ENCODE results near the gene SYNPO2.

SYNPO2 gene

DNA sequence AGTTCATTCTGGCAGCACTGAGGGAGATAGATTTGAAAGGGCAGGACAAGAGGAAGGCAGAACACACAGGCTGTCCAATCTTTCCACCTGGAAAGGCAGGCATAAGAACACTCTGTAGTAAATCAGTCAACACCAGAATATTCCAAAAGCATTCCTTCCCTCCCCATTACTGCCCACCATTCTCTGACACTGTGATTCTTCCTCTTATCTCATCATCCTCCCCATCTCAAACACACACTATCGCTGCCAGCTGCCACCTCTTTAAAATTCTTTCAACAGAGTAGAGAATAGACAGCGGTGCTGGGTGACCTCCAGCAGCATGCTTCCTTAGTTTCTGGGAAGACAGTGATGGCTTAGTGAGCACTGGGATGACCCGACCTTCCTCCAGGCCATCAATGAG is 193.3 kb downstream of the SYNPO2 start:
- DNase-seq: no peak

- DNase-seq: no peak
Observed at GRCh38 chr4:119082661-119083060, 194.0 kb downstream of the SYNPO2 start.

GRCh38 chr4:119084513-119084912 is 195.9 kb downstream of the SYNPO2 start:
- no peak for DNase-seq

DNA sequence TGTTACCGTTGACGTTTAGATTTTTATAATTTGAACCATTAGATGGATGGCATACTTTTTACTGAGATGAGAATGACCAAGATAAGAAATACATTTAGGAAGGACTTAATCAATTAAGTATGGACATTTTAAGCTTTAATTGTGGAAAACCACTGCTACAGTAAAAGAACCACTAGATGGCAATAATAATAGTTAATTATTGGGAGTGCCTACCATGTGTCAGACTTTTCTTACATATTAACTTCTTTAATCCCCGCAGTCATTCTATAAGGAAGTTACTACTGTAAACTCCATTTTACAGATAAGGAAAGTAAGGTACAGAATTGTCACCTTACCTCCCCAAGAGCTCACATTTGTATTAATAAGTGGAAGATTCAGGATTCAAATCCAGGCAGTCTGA is 198.5 kb downstream of the SYNPO2 start:
- no peak for DNase-seq

DNA sequence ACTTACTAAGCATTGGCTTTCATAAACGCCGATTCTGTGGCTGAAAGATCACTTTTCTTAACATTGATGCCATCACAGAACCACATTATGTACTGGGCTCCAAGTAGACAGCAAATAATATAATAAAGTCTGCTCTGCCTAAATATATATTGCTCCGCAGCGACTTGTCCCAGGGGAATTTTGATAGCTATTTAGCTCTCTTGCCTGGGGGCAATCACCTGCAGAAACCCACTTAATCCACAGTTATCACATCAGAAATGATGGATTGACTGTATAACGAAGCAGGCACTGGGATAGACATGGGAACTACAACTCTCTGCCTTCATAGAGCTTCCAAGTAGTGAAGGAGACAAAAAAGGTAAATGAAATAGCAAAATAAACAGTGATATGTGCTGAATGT is 199.0 kb downstream of the SYNPO2 start:
- no peak for DNase-seq

DNA sequence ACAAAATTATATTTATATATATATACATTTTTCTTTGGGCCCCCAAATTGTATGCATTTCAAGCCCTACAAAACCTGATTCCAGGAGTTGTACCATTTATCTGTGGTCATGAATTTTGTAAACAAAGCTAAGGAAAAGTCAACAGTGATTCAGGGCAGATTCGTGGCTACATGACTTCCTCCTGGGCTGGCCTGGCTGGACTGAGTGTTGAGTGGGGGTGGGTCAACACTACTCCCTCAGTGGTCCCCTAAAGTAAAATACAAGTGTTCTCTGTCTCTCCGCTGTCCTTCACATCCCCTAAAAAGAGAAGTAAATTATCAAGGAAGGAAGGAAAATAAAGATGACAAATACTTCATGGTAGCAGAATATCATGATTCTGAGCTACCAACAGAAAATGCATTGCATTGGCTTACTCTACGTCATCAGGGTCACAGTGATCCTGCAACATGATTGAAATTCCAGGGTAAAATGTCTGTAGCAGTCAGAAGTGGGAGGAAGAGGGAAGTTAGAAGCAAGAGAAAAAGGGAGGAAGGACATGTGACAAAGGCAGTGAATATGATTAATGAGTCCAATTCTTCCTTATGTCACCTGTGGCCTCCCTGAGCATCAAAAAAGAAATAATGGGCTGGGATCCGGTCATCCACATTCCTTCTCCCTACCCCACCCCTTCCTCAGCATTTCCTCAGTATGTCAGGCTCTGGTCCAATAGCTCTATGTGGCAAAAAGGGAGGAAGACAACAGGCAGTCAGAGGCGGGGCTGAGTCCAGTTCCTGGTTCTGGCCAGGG is 204.6 kb downstream of the SYNPO2 start:
- DNase-seq: no peak

DNA sequence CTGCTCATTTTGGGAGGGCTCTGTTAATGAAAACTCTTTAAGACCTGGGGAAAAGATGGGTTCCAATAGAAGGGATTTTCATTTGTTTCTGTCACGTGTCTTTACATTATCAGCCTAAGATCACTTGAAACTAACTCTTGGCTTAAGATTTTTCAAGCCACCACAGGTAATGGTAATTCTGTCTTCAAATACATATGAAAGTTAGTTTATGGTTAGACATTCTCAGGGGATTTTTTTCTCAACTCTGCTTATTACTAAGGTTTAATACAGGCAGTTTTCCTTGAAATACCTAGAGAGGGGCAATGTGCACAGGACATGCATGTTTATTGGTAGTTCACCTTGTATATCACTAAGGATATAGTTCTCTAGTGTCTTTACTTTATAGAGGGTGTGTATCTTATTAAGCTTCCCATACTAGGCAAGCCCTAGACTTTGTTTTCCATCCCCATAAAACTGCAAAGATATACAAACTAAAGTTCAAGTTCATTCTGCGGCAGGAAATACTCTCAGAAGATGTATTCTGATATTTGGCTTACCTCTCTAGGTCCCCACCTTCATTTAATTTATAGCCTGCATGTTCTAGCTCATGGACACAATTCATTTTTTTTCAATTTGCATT is 208.7 kb downstream of the SYNPO2 start:
- DNase-seq: no peak

GRCh38 chr4:119098306-119098705 is 209.7 kb downstream of the SYNPO2 start:
- DNase-seq: no peak

DNA sequence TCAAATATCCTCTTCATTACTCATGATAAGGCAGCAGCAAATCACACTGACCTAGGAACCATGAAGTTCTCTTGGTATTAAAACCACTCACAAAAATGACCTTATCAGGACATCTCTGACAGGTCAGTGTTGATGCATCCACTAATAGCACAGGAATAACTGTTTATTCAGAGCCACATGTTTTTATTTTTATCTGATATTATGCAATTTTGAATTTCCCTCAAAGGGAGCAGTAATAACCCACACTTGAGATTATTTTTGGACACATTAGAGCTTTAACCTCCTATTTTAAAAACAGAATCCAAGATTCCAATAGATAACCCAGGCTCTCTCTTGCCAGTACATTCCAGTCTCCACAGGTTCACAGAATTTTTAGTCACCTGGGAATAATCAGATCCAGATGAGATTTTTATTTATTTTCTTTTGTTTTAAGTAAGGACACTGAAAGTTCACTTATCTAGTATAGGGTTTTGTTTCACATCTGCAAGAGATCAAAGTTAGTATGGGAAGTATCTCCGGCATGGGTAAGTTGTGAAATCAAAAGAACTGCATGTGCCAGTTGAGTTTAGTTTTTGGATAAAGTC is 210.7 kb downstream of the SYNPO2 start:
- no peak for DNase-seq

DNA sequence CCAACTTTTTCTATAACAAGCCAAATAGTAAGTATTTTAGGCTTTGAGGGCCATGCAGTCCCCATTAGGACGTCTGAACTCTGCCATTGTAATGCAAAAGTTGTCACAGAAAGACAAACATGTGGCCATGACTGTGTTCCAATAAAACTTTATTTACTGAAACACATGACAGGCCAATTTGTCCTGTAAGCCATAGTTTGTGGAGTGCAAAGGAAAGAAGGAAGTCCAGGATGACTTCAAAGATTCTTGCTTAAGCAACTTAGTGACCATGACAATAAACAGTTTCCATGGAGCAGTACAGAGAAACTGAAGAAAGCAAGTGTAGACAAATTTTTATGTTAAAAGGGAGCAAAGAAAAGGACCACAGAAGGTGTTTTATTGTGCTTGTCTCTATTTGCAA is 212.0 kb downstream of the SYNPO2 start:
- DNase-seq: no peak

DNA sequence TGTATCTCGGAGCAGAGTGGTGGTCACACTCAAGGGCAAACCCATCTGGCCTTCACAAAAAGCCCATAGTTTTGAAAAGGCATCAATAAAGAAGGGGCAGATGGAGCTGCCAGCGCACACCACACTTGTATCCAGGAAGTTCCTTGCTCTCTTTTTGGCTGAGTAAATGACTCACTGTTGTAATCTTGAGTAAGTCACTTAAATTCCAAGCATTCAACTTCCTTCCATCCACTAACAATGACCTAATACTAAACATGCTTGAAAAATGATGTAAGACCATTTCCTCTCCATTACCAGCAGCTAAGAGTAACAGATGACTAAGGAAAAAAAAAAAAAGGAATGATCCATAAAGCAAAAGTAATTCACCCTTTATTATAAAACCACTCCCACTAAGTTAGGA is 214.6 kb downstream of the SYNPO2 start:
- DNase-seq: no peak

GRCh38 chr4:119104644-119105273 is 216.1 kb downstream of the SYNPO2 start:
- DNase-seq: no peak

GRCh38 chr4:119105605-119106004 is 217.0 kb downstream of the SYNPO2 start:
- no peak for DNase-seq

DNA sequence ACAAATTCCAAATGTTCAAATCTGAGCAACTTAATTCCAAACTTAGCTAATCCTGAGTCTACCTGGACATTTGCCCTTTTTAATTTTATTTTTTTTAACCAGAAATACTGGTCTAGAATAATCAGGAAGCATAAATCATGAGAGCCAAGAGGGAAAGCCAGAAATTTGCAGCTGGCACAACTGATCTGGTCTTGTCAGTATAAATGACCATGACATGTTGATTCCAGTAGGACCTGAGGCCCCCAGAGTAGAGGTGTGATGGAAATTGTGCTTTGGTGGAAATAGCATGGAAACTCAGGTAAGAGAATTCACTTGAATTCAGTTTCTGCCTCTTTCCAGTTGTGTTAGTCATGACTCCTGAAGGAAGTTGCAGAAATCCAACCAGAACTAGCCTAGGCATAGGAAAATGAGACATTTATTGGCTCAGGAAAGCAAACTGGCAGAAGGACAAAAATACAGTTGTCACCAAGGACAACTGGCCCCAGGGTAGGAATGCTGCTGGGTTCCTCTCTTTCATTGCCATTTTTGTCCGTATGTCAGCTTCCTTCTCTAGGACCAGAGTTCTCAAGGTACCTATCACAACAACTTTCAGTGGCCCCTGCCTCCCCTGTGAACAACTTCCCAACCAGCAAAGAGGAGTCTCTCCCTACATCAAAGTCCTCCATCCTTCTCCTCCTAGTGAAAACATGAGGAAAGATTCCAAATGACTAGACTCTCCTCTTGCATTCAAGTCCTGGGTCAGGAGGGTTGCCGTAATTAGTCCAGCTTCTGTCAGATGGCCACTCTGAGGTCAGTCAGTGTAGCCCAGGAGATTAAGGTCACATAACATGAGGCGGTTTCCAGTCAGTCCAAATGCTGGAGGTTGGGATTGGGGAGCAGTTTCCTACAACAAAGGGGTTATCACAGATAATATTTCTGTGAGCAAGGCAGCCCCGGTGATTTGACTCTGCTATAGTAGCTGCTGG is 217.7 kb downstream of the SYNPO2 start:
- DNase-seq: no peak

DNA sequence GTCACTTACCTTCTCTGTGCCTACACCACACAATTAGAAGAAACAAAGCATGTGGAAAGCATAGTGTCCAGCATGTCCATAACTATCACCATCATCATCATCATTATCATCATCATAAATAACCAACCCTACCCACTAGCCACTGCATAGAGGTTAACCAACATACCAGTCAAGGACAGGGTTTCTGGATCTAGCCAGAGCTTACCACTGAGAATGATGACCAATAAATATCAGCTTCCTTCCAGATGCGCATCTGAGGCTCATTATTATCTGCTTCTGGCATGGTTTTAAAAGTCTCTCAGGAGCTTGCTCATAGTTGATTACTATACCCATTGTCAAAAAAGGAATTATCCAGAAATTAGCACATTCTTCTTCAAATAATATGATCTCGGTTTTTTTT is 221.5 kb downstream of the SYNPO2 start:
- DNase-seq: no peak

All from RPMI8226 (cell line).